A549 (cell line): ENCODE results near the gene POLA1. TPM values are rescaled to one million over a fixed set of nuclear protein-coding genes. Genes with fewer than 3 reads are reported as not detected.

Experiments
- ATAC-seq, 2 experiments: fragments of 200-7000 bp in 1 of 2; fragments of >200 bp in 1 of 2; cut with Nextera tagmentation in 1 of 2; cut with Tn5 transposase in 1 of 2; 3 replicates each; pipeline versions ENCODE4 v1.8.0 to v1.9.1; 2018 to 2020; ENCODE audit warnings: mild to moderate bottlenecking in 1 of 2, moderate library complexity in 1 of 2
- CTCF ChIA-PET: fragments of 300-600 bp; sonication (Branson Sonifier 250); formaldehyde crosslinking; extraction: SDS; loops from one replicate; lab custom pipeline; 2021; ENCODE audit warnings: antibody characterized with exemption, inconsistent platforms; lab: Yijun Ruan, JAX
- POLR2A ChIA-PET: fragments of 350-600 bp; formaldehyde crosslinking; extraction: SDS; loops from one replicate; lab custom pipeline; 2021; ENCODE audit warnings: antibody characterized with exemption, inconsistent platforms; lab: Yijun Ruan, JAX
- DNase-seq, 2 experiments: peaks; one replicate each; pipeline versions ENCODE4 v3.0.0 to v3.0.0-alpha.2; 2011 to 2016; ENCODE audit warnings: low read depth in 1 of 2, low spot score in 1 of 2
- FAIRE-seq: peaks from 2 replicates; lab custom pipeline; 2011; peaks lifted over from hg19 to GRCh38; lab: Jason Lieb, UNC
- H3K27ac ChIP-seq, 2 experiments: fragments of >200 bp; sonication (Bioruptor Twin); formaldehyde crosslinking; 3 replicates each; pipeline ENCODE4 v1.5.1; 2016 to 2017
- H3K4me1 ChIP-seq: fragments of >200 bp; sonication (Bioruptor Twin); formaldehyde crosslinking; 3 replicates; pipeline ENCODE4 v1.6.1; 2016
- H3K4me2 ChIP-seq: fragments of >200 bp; sonication (Bioruptor Twin); formaldehyde crosslinking; 3 replicates; pipeline ENCODE4 v1.6.1; 2016
- H3K4me3 ChIP-seq: fragments of >200 bp; sonication (Bioruptor Twin); formaldehyde crosslinking; 3 replicates; pipeline ENCODE4 v1.5.1; 2016
- H3K9me3 ChIP-seq: fragments of >200 bp; sonication (Bioruptor Twin); formaldehyde crosslinking; 3 replicates; pipeline ENCODE4 v1.6.1; 2016
- BHLHE40 ChIP-seq: IDR thresholded peaks from 2 replicates; pipeline ENCODE4 v1.6.1; 2012; ENCODE audit warnings: low read depth, low read length, inconsistent platforms
- CHD2 ChIP-seq: fragments of 150-350 bp; IDR thresholded peaks from 2 replicates; pipeline ENCODE4 v1.6.1; 2014; ENCODE audit warnings: low read length; ENCODE audit not compliant: partially characterized antibody
- CHD4 ChIP-seq: fragments of 200-600 bp; sonication (generic); IDR thresholded peaks from 2 replicates; pipeline ENCODE4 v1.6.1; 2016; ENCODE audit warnings: antibody characterized with exemption, mild to moderate bottlenecking, borderline replicate concordance
- HOXB13 ChIP-seq: fragments of 250-450 bp; sonication (Bioruptor Pico); IDR thresholded peaks from 2 replicates; pipeline ENCODE4 v1.5.0; 2020; ENCODE audit warnings: low read depth, mild to moderate bottlenecking, moderate library complexity
- HOXB5 ChIP-seq: fragments of 250-450 bp; sonication (Bioruptor Pico); IDR thresholded peaks from 2 replicates; pipeline ENCODE4 v1.5.0; 2020; ENCODE audit warnings: mild to moderate bottlenecking, moderate library complexity
- JUNB ChIP-seq: fragments of >200 bp; sonication (Bioruptor Twin); formaldehyde crosslinking; IDR thresholded peaks from 2 replicates; pipeline ENCODE4 v1.6.1; 2016
- MYC ChIP-seq: IDR thresholded peaks from 2 replicates; pipeline ENCODE4 v1.6.1; 2012; ENCODE audit warnings: mild to moderate bottlenecking, inconsistent platforms, low read length, improper control_type of control experiment, borderline replicate concordance
- NPAS2 ChIP-seq: fragments of 250-450 bp; sonication (Bioruptor Pico); IDR thresholded peaks from 2 replicates; pipeline ENCODE4 v1.8.0; 2022; ENCODE audit warnings: mild to moderate bottlenecking, moderate library complexity, borderline replicate concordance
- NR3C1 ChIP-seq: fragments of >200 bp; sonication (Bioruptor Twin); formaldehyde crosslinking; IDR thresholded peaks from 3 replicates; pipeline ENCODE4 v1.6.1; 2017
- PHF8 ChIP-seq: fragments of 200-600 bp; sonication (generic); IDR thresholded peaks from 2 replicates; pipeline ENCODE4 v1.6.1; 2016; ENCODE audit warnings: low read depth, mild to moderate bottlenecking, antibody characterized with exemption, moderate library complexity, borderline replicate concordance
- RAD21 ChIP-seq, 2 experiments: fragments of >200 bp in 1 of 2; sonication (Bioruptor Twin) in 1 of 2; formaldehyde crosslinking in 1 of 2; IDR thresholded peaks in 1 of 2; conservative IDR thresholded peaks in 1 of 2; 2 replicates in 1 of 2; 3 replicates in 1 of 2; pipeline ENCODE4 v1.6.1; 2012 to 2018; ENCODE audit warnings: inconsistent platforms in 1 of 2
- RARB ChIP-seq: fragments of 250-450 bp; sonication (Bioruptor Pico); IDR thresholded peaks from 2 replicates; pipeline ENCODE4 v1.8.0; 2021; ENCODE audit warnings: mild to moderate bottlenecking, moderate library complexity
- RNF2 ChIP-seq: fragments of 200-600 bp; sonication (generic); IDR thresholded peaks from 2 replicates; pipeline ENCODE4 v1.6.1; 2016; ENCODE audit warnings: low read depth, mild to moderate bottlenecking, antibody characterized with exemption, moderate library complexity, borderline replicate concordance
- ZFP36 ChIP-seq: fragments of 450-650 bp; IDR thresholded peaks from 2 replicates; pipeline ENCODE4 v1.6.1; 2014; ENCODE audit warnings: borderline replicate concordance; ENCODE audit not compliant: partially characterized antibody
- ZNF302 ChIP-seq: fragments of 250-450 bp; sonication (Bioruptor Pico); IDR thresholded peaks from 2 replicates; pipeline ENCODE4 v1.9.0; 2021; ENCODE audit warnings: inconsistent platforms, mild to moderate bottlenecking, moderate library complexity
- WGBS: methylation state at CpG from one replicate; pipeline ENCODE4 v1.1.6; 2017; ENCODE audit errors: missing lambda C conversion rate; 5-methylcytosine and 5-hydroxymethylcytosine counted together
- polyA plus RNA-seq, 4 experiments: library from polyadenylated mRNA; depleted of rRNA in 3 of 4; stranded (reverse); fragments of >200 nt; fragmentation: RNase III in 1 of 4; extraction: RNeasy Plus Mini Kit Qiagen cat#74134 plus additional on column Dnase treatment in 1 of 4; gene quantifications; 2 replicates in 3 of 4; 3 replicates in 1 of 4; pipeline ENCODE4 v1.2.3, GENCODE V29; 2011 to 2017
- TF ChIP-seq, protein P1 (sequence below): fragments of 450-650 bp; IDR thresholded peaks from 2 replicates; pipeline ENCODE4 v1.6.1; 2014; ENCODE audit warnings: antibody characterized with exemption
- TF ChIP-seq, protein P2 (sequence below): fragments of >200 bp; sonication (Bioruptor Twin); formaldehyde crosslinking; IDR thresholded peaks from 2 replicates; pipeline ENCODE4 v1.6.1; 2016
- TF ChIP-seq, protein P3 (sequence below): fragments of 250-450 bp; sonication (Bioruptor Pico); IDR thresholded peaks from 2 replicates; pipeline ENCODE4 v1.5.0; 2020; ENCODE audit warnings: low read depth, mild to moderate bottlenecking, moderate library complexity

Gene POLA1
- polyA plus RNA-seq, 2 of the 4 experiments (the other 2 are of a cell fraction) = 8.8 to 17.5 TPM

DNA sequence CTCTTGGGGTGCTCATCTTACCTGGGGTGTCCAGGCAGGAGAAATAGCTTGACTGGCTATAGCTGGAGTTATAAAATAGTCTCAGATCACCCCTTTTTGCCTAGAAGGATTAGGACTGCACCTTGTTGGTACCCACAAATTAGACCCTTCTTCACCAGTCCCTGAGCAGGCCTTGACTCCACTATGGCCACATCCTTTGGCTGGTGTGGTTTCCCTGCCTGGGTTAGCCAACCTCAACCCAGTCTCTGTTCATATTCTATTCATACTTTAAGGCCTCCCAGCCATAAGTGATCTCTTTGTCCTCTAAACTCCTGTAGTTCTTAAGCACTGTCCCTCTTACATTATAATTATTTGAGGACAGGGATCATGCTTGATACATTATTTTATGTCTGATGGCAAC is 252.7 kb downstream of the POLA1 start:
- Histone ChIP-seq H3K4me2 (no peak overlapping the region), H3K9me3 (no peaks in the 10 kb centered on the region), H3K4me1 (no peaks in the 10 kb centered on the region), H3K4me3 (no peak overlapping the region), H3K27ac (no peak overlapping the region)
- TF ChIP-seq CHD2 = no peak
- no peak for ATAC-seq
- CTCF ChIA-PET = no interaction called here
- DNase-seq = no peak
- no peak for FAIRE-seq
- POLR2A ChIA-PET = no interaction called here

DNA sequence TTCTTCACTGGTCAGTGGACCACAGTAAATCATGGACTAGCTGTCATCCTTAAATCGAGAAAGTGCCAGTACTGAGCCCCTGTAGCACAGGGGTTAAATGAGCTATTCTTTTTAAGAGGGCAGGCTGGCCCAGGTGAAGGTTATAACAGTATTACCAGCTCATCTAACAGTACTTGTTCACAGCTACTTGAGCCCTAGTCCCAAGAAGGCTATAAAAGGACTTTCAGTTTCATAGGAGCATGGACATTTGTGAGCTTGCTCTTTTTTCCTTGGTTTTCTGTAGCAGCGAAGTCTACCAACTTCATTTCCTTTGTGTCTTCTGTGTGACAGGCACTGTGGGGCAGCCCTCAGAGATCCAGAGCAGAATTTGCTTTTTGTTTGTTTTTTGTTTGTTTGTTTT is 261.0 kb downstream of the POLA1 start:
- ChIA-PET POLR2A (no interaction called here), CTCF (interaction anchor here (0.7 to 0.9 kb wide), 4 partner anchors 9 to 202 kb away, joined by 3 to 9 read pairs (median 3); no protein-coding TSS in a partner anchor)
- 87% methylated on average over 2 of the region's 2 CpGs for WGBS
- Histone ChIP-seq H3K4me3 (no peak overlapping the region), H3K27ac (no peak overlapping the region), H3K4me1 (peaks cover 15% of the 10 kb centered on the region; the same call in 2 of the 3 replicates), H3K9me3 (no peaks in the 10 kb centered on the region), H3K4me2 (no peak overlapping the region)
- DNase-seq = no peak
- no peak for FAIRE-seq
- no peak for ATAC-seq
- TF ChIP-seq, protein P1, sequence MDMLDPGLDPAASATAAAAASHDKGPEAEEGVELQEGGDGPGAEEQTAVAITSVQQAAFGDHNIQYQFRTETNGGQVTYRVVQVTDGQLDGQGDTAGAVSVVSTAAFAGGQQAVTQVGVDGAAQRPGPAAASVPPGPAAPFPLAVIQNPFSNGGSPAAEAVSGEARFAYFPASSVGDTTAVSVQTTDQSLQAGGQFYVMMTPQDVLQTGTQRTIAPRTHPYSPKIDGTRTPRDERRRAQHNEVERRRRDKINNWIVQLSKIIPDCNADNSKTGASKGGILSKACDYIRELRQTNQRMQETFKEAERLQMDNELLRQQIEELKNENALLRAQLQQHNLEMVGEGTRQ = no peak
- no peak for TF ChIP-seq RNF2
- no peak for TF ChIP-seq CHD4
- TF ChIP-seq, protein P2, sequence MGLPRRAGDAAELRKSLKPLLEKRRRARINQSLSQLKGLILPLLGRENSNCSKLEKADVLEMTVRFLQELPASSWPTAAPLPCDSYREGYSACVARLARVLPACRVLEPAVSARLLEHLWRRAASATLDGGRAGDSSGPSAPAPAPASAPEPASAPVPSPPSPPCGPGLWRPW = no peak
- TF ChIP-seq, protein P3, sequence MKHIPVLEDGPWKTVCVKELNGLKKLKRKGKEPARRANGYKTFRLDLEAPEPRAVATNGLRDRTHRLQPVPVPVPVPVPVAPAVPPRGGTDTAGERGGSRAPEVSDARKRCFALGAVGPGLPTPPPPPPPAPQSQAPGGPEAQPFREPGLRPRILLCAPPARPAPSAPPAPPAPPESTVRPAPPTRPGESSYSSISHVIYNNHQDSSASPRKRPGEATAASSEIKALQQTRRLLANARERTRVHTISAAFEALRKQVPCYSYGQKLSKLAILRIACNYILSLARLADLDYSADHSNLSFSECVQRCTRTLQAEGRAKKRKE (CRISPR knock-in tag) = no peak
- TF ChIP-seq RAD21 (conservative IDR thresholded peaks at IDR 0.05 in 1 of 2, IDR thresholded peaks at IDR 0.05 in 1 of 2) = no peak
- no peak for TF ChIP-seq NR3C1
- no peak for TF ChIP-seq NPAS2 (CRISPR knock-in tag)
- TF ChIP-seq BHLHE40 = no peak
- TF ChIP-seq MYC = no peak
- TF ChIP-seq JUNB = no peak
- TF ChIP-seq PHF8 = no peak

DNA sequence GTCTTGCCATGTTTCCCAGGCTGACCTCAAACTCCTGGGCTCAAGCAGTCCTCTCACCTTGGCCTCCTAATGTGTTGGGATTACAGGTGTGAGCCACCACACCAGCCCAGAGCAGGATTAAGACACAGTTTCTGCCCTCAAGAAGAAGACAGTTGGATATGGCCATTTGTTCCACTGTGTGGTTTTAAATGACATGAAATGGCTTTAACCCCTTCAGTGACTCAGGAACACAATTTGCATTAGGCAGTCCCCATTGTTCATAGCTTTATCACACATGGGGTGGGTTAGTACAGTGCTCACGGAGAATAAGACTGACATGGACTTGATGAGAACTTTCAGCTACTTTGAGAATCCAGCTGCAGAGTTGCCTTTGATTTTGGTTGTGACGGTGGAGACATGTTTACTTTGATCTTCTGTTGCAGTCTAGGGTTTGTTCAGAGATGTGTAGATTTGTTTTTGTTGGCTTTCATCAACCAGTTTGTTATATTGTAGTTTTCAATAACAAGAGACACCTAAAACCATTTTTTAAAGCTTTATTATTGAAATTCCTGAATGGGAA is 261.7 kb downstream of the POLA1 start:
- FAIRE-seq (peak; percentile 28), DNase-seq (no peak), ATAC-seq (no peak)
- no peak overlapping the region for H3K4me2 ChIP-seq
- H3K4me1 ChIP-seq = peaks cover 15% of the 10 kb centered on the region; the same call in 2 of the 3 replicates
- no peak for TF ChIP-seq NPAS2 (CRISPR knock-in tag)
- TF ChIP-seq RARB = no peak
- TF ChIP-seq HOXB5 (CRISPR knock-in tag) = no peak
- no peak for TF ChIP-seq MYC
- no peak for TF ChIP-seq RNF2
- no peak for TF ChIP-seq ZNF302
- TF ChIP-seq ZFP36 = no peak
- TF ChIP-seq, protein P2 = no peak
- no peak for TF ChIP-seq HOXB13 (CRISPR knock-in tag)
- POLR2A ChIA-PET = no interaction called here
- 96% methylated on average over 2 of the region's 2 CpGs for WGBS
- no peaks in the 10 kb centered on the region for H3K9me3 ChIP-seq
- no peak overlapping the region for H3K27ac ChIP-seq
- no peak overlapping the region for H3K4me3 ChIP-seq
- CTCF ChIA-PET = interaction anchor here (0.7 to 0.9 kb wide), 4 partner anchors 9 to 203 kb away, joined by 3 to 9 read pairs (median 3); no protein-coding TSS in a partner anchor
